ENCODE data around the gene CPSF4L.
A peak's percentile ranks its signal among the peaks of the same experiment; 100 is the strongest.

The CPSF4L gene

GRCh38 chr17:73214008-73214407, 47.7 kb downstream of the CPSF4L start:
- no peaks in the 10 kb centered on the region for H3K9me3 ChIP-seq (ENCODE audit: low read depth, low read length)
- no peak overlapping the region for H3K9ac ChIP-seq (ENCODE audit: insufficient read length)
- no peak overlapping the region for H3K27ac ChIP-seq
- no peak for DNase-seq (ENCODE audit: low read depth, low spot score)
- no peak overlapping the region for H3K4me3 ChIP-seq
- H3K36me3 ChIP-seq (ENCODE audit: insufficient read depth, low read length): peaks cover 22% of the 10 kb centered on the region
- no peak for TF ChIP-seq FOXP2 (optimal IDR thresholded peaks at IDR 0.05; ENCODE audit: control extremely low read depth, extremely low read length, insufficient read depth)
- no peak for TF ChIP-seq EZH2 (IDR thresholded peaks at IDR 0.05)
- no peak for TF ChIP-seq POLR2AphosphoS5 (IDR thresholded peaks at IDR 0.05; ENCODE audit: borderline replicate concordance, low read depth, low read length)

GRCh38 chr17:73211745-73212144, 49.9 kb downstream of the CPSF4L start:
- no peak overlapping the region for H3K27ac ChIP-seq
- H3K36me3 ChIP-seq (ENCODE audit: insufficient read depth, low read length): peaks cover 41% of the 10 kb centered on the region
- no peak for DNase-seq (ENCODE audit: low read depth, low spot score)
- H3K4me3 ChIP-seq: no peak overlapping the region
- no peak for TF ChIP-seq FOXP2 (optimal IDR thresholded peaks at IDR 0.05; ENCODE audit: control extremely low read depth, extremely low read length, insufficient read depth)
- TF ChIP-seq POLR2AphosphoS5 (IDR thresholded peaks at IDR 0.05; ENCODE audit: borderline replicate concordance, low read depth, low read length): no peak
- TF ChIP-seq EZH2 (IDR thresholded peaks at IDR 0.05): no peak
- no peaks in the 10 kb centered on the region for H3K9me3 ChIP-seq (ENCODE audit: low read depth, low read length)
- no peak overlapping the region for H3K9ac ChIP-seq (ENCODE audit: insufficient read length)

DNA sequence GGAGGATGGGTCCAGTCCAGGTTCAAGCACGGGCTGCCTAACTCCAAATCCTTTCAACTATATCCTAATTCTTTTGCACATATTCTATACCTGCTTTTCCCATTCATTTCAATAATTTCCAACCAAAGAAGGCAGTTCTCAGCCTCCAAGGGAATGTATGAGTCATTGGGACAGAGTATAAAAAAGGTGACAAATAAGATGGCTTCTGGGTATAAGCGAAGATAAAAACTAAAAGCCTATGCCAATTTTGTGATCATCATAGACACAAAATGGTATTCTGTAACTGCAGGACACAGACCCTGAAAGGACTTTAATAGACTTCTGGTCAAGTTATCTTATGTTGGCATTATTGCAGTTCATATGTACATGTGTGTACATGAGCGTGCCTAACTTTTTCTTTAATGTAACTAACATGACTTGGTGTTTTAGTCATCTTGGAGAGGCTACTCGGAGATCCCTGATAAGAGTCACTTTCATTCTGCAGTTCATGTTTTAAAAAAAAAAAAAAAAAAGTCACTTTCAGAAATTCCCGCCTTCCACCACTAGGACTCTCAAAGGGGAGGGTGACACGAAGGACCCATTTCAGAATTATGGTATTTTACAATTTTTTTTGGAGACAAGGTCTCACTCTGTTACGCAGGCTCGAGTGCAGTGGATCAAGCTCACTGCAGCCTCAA, 51.5 kb downstream of the CPSF4L start:
- no peak for DNase-seq (ENCODE audit: low read depth, low spot score)
- Histone ChIP-seq H3K9ac (ENCODE audit: insufficient read length) (no peak overlapping the region), H3K9me3 (ENCODE audit: low read depth, low read length) (no peaks in the 10 kb centered on the region), H3K4me3 (no peak overlapping the region), H3K27ac (0 out of 2 replicates have a peak overlapping the region, but pooled peaks have one; percentile 9), H3K36me3 (ENCODE audit: insufficient read depth, low read length) (peaks cover 57% of the 10 kb centered on the region)
- TF ChIP-seq POLR2AphosphoS5 (IDR thresholded peaks at IDR 0.05; ENCODE audit: borderline replicate concordance, low read depth, low read length) (no peak), FOXP2 (optimal IDR thresholded peaks at IDR 0.05; ENCODE audit: control extremely low read depth, extremely low read length, insufficient read depth) (no peak), EZH2 (IDR thresholded peaks at IDR 0.05) (no peak)

- TF ChIP-seq POLR2AphosphoS5 (IDR thresholded peaks at IDR 0.05; ENCODE audit: borderline replicate concordance, low read depth, low read length): no peak
- TF ChIP-seq FOXP2 (optimal IDR thresholded peaks at IDR 0.05; ENCODE audit: control extremely low read depth, extremely low read length, insufficient read depth): no peak
- no peak for TF ChIP-seq EZH2 (IDR thresholded peaks at IDR 0.05)
- Histone ChIP-seq H3K4me3 (no peak overlapping the region), H3K36me3 (ENCODE audit: insufficient read depth, low read length) (peaks cover 59% of the 10 kb centered on the region), H3K27ac (no peak overlapping the region), H3K9me3 (ENCODE audit: low read depth, low read length) (no peaks in the 10 kb centered on the region), H3K9ac (ENCODE audit: insufficient read length) (no peak overlapping the region)
- no peak for DNase-seq (ENCODE audit: low read depth, low spot score)
Measured at GRCh38 chr17:73209436-73209835, 52.2 kb downstream of the CPSF4L start.

GRCh38 chr17:73208139-73208827, 53.4 kb downstream of the CPSF4L start:
- H3K9me3 ChIP-seq (ENCODE audit: low read depth, low read length): no peaks in the 10 kb centered on the region
- no peak overlapping the region for H3K9ac ChIP-seq (ENCODE audit: insufficient read length)
- H3K27ac ChIP-seq: no peak overlapping the region
- no peak for DNase-seq (ENCODE audit: low read depth, low spot score)
- H3K4me3 ChIP-seq: no peak overlapping the region
- H3K36me3 ChIP-seq (ENCODE audit: insufficient read depth, low read length): peaks cover 71% of the 10 kb centered on the region
- TF ChIP-seq POLR2AphosphoS5 (IDR thresholded peaks at IDR 0.05; ENCODE audit: borderline replicate concordance, low read depth, low read length) (no peak), EZH2 (IDR thresholded peaks at IDR 0.05) (no peak), FOXP2 (optimal IDR thresholded peaks at IDR 0.05; ENCODE audit: control extremely low read depth, extremely low read length, insufficient read depth) (no peak)

GRCh38 chr17:73205459-73205961, 56.2 kb downstream of the CPSF4L start:
- Histone ChIP-seq H3K36me3 (ENCODE audit: insufficient read depth, low read length) (peaks cover 92% of the 10 kb centered on the region), H3K9me3 (ENCODE audit: low read depth, low read length) (no peaks in the 10 kb centered on the region), H3K9ac (ENCODE audit: insufficient read length) (no peak overlapping the region), H3K27ac (no peak overlapping the region), H3K4me3 (no peak overlapping the region)
- TF ChIP-seq EZH2 (IDR thresholded peaks at IDR 0.05): no peak
- TF ChIP-seq FOXP2 (optimal IDR thresholded peaks at IDR 0.05; ENCODE audit: control extremely low read depth, extremely low read length, insufficient read depth): no peak
- TF ChIP-seq POLR2AphosphoS5 (IDR thresholded peaks at IDR 0.05; ENCODE audit: borderline replicate concordance, low read depth, low read length): no peak
- DNase-seq (ENCODE audit: low read depth, low spot score): no peak

DNA sequence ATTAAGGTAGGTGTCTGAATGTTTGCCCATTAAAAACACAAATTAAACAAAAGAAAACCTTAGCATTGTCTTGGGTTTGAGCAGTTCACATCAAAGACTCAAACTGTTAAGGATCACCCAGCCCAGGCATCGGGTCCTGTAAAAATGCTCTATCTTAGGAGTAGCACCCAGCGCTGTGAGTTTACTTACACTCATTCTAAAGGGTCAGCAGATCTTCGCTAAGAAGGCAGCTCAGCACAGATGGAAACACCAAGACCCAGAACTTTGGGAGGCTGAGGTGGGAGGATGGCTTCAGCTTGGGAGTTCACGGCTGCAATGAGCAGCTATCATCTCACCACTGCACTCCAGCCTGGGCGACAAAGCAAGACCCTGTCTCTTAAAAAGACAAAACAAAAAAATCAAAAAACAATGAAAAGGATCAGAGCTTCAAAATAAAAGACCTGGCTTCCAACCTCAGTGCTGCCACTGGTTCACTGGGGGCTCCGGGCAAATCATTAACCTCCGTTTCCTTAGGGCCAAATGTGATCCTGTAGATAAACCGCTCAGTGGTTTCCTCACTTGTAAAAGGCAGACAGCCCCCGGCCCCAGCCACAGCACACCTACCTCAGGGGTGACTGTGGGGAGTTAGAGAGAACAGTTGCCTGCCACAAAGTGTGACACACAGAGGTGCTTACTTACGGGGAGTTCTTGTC, 57.7 kb downstream of the CPSF4L start:
- H3K9me3 ChIP-seq (ENCODE audit: low read depth, low read length): no peaks in the 10 kb centered on the region
- H3K27ac ChIP-seq: peak overlapping the region; percentile 72; the same call in 1 of the 2 replicates
- H3K36me3 ChIP-seq (ENCODE audit: insufficient read depth, low read length): peaks cover 92% of the 10 kb centered on the region
- H3K9ac ChIP-seq (ENCODE audit: insufficient read length): no peak overlapping the region
- DNase-seq (ENCODE audit: low read depth, low spot score): no peak
- TF ChIP-seq FOXP2 (optimal IDR thresholded peaks at IDR 0.05; ENCODE audit: control extremely low read depth, extremely low read length, insufficient read depth) (no peak), POLR2AphosphoS5 (IDR thresholded peaks at IDR 0.05; ENCODE audit: borderline replicate concordance, low read depth, low read length) (no peak), EZH2 (IDR thresholded peaks at IDR 0.05) (no peak)
- no peak overlapping the region for H3K4me3 ChIP-seq

All from SK-N-MC (cell line).